RCC 7860 (cell line): ENCODE measurements around the gene RABL6.

Experiments
- DNase-seq: peaks from one replicate; pipeline ENCODE4 v3.0.0-alpha.2; 2015; ENCODE audit warnings: low spot score
- FAIRE-seq: peaks from 2 replicates; lab custom pipeline; 2012; peaks lifted over from hg19 to GRCh38; lab: Jason Lieb, UNC

Gene RABL6

GRCh38 chr9:136844761-136845464 lies 37.2 kb downstream of the RABL6 start:
- no peak for FAIRE-seq
- DNase-seq, result no peak

DNA sequence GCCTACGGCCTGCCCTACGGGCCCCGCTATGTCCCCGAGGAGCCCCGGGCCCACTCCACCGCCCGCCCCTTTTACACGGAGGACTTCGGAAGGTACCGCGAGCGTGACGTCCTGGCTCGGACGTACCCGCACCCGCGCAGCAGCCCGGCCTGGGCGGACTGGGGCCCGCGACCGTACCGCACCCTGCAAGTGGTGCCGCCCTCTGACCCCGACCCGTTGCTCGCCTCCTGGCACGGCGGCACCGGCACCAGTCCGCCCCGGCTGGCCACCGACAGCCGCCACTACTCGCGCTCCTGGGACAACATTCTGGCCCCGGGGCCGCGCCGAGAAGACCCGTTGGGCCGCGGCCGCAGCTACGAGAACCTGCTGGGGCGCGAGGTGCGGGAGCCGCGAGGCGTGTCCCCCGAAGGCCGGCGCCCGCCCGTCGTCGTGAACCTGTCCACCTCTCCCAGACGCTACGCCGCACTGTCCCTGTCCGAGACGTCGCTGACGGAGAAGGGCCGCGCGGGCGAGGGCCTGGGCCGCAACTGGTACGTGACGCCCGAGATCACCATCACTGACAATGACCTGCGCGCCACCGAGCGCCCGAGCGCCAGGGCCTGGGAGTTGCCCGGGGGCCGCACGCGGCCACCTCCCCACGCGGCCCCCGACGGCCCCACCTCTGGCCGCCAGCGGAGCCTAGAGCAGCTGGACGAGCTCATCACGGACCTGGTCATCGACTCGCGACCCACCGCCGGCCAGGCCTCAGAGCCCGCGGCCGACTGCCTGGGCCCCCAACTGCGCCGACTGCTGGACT lies 37.9 kb downstream of the RABL6 start:
- DNase-seq (no peak), FAIRE-seq (no peak)

- FAIRE-seq (no peak), DNase-seq (no peak)
Measured at GRCh38 chr9:136846376-136847087, 38.8 kb downstream of the RABL6 start.

- DNase-seq, result peak; percentile 45
- FAIRE-seq, result no peak
Measured at GRCh38 chr9:136847088-136847825, 39.5 kb downstream of the RABL6 start.

- peak; percentile 52 for FAIRE-seq
- DNase-seq, result peak; percentile 81
Measured at GRCh38 chr9:136847826-136848392, 40.2 kb downstream of the RABL6 start.

- DNase-seq (no peak), FAIRE-seq (no peak)
Measured at GRCh38 chr9:136848393-136849037, 40.8 kb downstream of the RABL6 start.

GRCh38 chr9:136849038-136849959 lies 41.6 kb downstream of the RABL6 start, which contains the start of gene PHPT1:
TSS of gene PHPT1 (plus strand) at chr9:136849409. CDS start at chr9:136849431, 22 bp downstream.
- DNase-seq (peak; percentile 98), FAIRE-seq (peak; percentile 91)

GRCh38 chr9:136849960-136850865 lies 42.5 kb downstream of the RABL6 start:
- FAIRE-seq, result no peak

GRCh38 chr9:136850866-136851775 lies 43.4 kb downstream of the RABL6 start:
- no peak for FAIRE-seq

More at GRCh38 chr9:136849960-136850865, 42.5 kb downstream of the RABL6 start:
- DNase-seq, result no peak

DNA sequence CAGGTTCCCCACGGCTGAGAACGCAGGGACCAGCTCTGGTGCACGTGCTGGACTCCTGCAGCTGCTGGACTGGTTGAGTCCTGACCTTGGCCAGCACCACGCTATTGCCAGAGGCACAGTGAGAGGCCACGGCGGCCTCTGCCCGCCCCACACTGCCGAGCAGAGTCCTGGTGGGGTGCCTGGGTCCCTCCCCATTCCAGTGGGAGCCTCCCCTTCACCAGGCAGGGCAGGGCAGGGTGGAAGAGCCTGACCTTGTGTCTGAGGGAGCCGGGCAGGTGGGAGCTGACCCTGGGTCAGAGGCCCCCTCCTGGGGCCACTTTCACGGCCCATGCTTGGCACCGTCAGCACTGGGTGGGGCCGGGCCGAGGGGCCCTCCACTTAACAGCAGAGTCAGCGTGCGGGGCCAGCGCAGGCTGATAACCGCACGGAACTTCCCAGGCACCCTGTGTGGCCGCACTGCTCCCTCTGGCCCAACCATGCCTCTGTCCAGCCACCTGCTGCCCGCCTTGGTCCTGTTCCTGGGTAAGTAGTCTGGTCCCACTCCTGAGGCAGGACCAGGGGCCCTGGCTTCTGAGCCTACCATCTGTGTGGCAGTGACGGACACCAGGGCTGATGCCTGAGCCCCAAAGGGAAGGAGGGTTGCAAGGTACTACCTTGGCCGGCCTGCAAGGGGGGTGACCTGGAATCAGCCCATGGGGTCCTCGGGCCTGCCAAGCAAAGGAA lies 44.4 kb downstream of the RABL6 start, which contains the start of gene MAMDC4:
Gene MAMDC4 (plus strand): TSS at position 406 of the 723 bp plus-strand sequence. CDS start 71 bp downstream, at position 477.
- FAIRE-seq (no peak), DNase-seq (no peak)

More at GRCh38 chr9:136850866-136851775, 43.4 kb downstream of the RABL6 start:
- DNase-seq, result no peak

DNA sequence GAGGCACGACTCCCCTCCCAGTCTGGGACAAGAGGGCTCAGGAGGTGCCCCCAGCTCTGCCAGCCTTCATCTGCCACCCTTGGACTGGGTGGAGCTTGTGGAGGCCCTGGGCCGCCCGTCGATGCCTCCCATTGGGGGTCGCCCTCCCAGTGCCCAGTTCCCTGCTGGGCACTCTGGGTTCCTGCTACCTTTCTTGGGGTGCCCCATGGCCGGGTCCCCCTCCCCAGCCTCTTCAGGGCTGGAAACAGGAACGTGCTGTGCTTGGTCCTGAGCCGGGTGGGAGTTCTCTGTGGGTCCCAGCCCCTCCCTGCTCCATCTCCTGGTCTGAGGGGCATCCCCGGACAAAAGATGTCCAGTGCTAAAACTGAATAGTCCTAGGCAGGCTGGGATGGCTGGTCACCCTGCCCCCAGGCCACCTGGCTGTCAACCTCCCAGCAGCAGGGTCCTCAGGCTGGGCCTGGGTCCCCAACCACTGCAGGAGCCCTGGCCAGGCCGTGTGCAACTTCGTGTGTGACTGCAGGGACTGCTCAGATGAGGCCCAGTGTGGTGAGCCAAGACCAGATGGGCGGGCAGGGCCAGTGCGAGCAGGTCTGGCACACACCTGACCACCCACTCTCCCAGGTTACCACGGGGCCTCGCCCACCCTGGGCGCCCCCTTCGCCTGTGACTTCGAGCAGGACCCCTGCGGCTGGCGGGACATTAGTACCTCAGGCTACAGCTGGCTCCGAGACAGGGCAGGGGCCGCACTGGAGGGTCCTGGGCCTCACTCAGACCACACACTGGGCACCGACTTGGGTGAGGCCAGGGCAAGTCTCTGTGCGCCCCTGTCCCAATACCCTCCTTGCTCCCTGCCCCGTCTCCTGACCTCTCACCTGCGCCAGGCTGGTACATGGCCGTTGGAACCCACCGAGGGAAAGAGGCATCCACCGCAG lies 45.2 kb downstream of the RABL6 start:
- DNase-seq (no peak), FAIRE-seq (no peak)

- FAIRE-seq (no peak), DNase-seq (no peak)
Measured at GRCh38 chr9:136853596-136854112, 45.9 kb downstream of the RABL6 start.

GRCh38 chr9:136854113-136854841 lies 46.5 kb downstream of the RABL6 start:
- no peak for FAIRE-seq
- DNase-seq, result no peak
